Mucosa of descending colon (tissue), 3 donors: Measurements from ENCODE around the gene MS4A18. TPM values are rescaled to one million over a fixed set of nuclear protein-coding genes. Genes with fewer than 3 reads are reported as not detected.

Experiments
- ATAC-seq: fragments of 200-7000 bp; cut with Tn5 transposase; one replicate; pipeline ENCODE4 v1.9.1; 2020; ENCODE audit warnings: mild to moderate bottlenecking, moderate library complexity
- DNase-seq, 3 donors: peaks; one replicate each; pipeline ENCODE4 v3.0.0-alpha.2; 2020
- H3K36me3 ChIP-seq: fragments of 200-600 bp; one replicate; pipeline ENCODE4 v1.8.0; 2021; ENCODE audit warnings: low read depth, mild to moderate bottlenecking
- H3K4me1 ChIP-seq: fragments of 200-600 bp; one replicate; pipeline ENCODE4 v1.8.0; 2021; ENCODE audit warnings: low read depth, mild to moderate bottlenecking
- H3K4me3 ChIP-seq: fragments of 200-600 bp; one replicate; pipeline ENCODE4 v1.8.0; 2021; ENCODE audit warnings: mild to moderate bottlenecking
- H3K9me3 ChIP-seq: fragments of 200-600 bp; one replicate; pipeline ENCODE4 v1.8.0; 2021; ENCODE audit warnings: mild to moderate bottlenecking
- CTCF ChIP-seq: fragments of 200-600 bp; IDR thresholded peaks from one replicate; pipeline ENCODE4 v1.8.0; 2022; ENCODE audit warnings: antibody characterized with exemption, mild to moderate bottlenecking
- intact Hi-C, 2 donors: fragments of 100-400 bp; cut with DNase I in 1 of 2; cut with micrococcal nuclease in 1 of 2; formaldehyde crosslinking; loops; one replicate each; pipeline versions ENCODE4 v1.11.0 to v1.11.1; 2022; cut with DNase I, micrococcal nuclease
- total RNA-seq, 3 donors: library from RNA; stranded (reverse); fragmentation: NEBNext Ultra II Directional in 2 of 3; extraction: Animal tissue kit (Norgen Biotek cat#: 25700) in 2 of 3; gene quantifications; one replicate each; pipeline versions ENCODE4 v1.2.1 to v1.2.4, GENCODE V29; 2021 to 2023
- donor health status: DM: no; HTN: no; CAD: no; lungs with moderate emphysema.
- donor health status: DM: no; HTN: no; CAD: no.
- donor health status: DM: no; HTN: yes; CAD: no.

MS4A18 gene
- total RNA-seq, 3 donors from 2014 or later = not detected

- no peaks in the 10 kb centered on the region for H3K9me3 ChIP-seq
- H3K4me3 ChIP-seq = no peak overlapping the region
- no peak for TF ChIP-seq CTCF
- no peak for ATAC-seq
- no peaks in the 10 kb centered on the region for H3K36me3 ChIP-seq
- DNase-seq = peak in 2 of 3 donors; percentile 9 to 32
- intact Hi-C loops = no loop called here
- no peaks in the 10 kb centered on the region for H3K4me1 ChIP-seq
Observed at GRCh38 chr11:60772666-60773065, 48.1 kb downstream of the MS4A18 start.

- Histone ChIP-seq H3K4me3 (no peak overlapping the region), H3K9me3 (no peaks in the 10 kb centered on the region), H3K36me3 (no peaks in the 10 kb centered on the region), H3K4me1 (no peaks in the 10 kb centered on the region)
- DNase-seq = peak in 2 of 3 donors; percentile 11 to 42
- intact Hi-C loops = no loop called here
- no peak for ATAC-seq
- TF ChIP-seq CTCF = no peak
Observed at GRCh38 chr11:60774726-60775125, 50.2 kb downstream of the MS4A18 start.

DNA sequence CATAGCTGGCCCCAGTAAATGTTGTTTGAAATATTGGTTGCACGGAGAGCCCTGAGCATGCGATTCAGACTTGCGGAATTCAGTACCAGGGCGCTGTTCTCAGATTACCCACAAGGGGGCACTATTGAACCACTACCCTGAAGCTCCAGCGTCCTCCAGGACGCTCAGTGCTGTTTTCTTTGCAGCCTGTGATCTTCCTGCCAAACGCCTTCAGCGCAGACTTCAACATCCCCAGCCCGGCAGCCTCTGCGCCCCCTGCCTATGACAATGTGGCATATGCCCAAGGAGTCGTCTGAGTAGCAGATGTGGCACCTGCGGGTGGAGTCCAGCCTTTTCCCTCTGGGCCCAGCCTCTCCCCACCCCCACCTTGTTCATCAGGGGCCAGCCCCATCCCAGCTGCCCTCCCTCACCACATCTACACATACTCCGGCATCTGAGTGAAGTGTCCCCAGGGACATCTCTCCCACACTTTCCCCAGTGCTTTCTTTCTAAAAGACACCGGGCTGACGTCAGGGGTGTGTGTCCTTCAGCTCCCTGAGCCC lies 51.0 kb downstream of the MS4A18 start:
- H3K36me3 ChIP-seq = no peaks in the 10 kb centered on the region
- intact Hi-C loops = no loop called here
- H3K4me3 ChIP-seq = no peak overlapping the region
- H3K9me3 ChIP-seq = no peaks in the 10 kb centered on the region
- peak; percentile 89 for TF ChIP-seq CTCF
- ATAC-seq (peak; percentile 96), DNase-seq (peak; percentile 61 to 94 (median 71))
- H3K4me1 ChIP-seq = no peaks in the 10 kb centered on the region

DNA sequence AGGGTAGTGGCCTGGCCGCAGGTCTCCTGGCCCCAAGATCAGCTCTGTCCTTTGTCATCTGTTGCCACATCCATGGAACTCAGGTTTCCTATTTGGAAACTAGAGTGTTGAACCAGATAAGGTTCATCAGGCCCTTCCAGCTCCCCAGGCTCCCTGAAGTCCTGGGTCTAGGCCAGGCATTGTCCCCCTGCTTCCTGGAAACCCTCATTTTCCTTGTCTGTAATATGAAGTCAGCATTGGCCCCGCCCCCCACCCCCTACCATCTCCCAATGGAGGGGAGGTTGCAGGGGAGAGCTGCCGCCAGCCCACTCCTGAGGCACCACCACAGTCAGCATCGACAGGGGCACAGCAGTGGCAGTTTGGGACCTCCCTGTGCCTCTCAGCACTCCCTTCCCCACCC lies 51.6 kb downstream of the MS4A18 start:
- Histone ChIP-seq H3K36me3 (no peaks in the 10 kb centered on the region), H3K4me1 (no peaks in the 10 kb centered on the region), H3K4me3 (no peak overlapping the region), H3K9me3 (no peaks in the 10 kb centered on the region)
- DNase-seq = no peak
- intact Hi-C loops = no loop called here
- ATAC-seq = no peak
- TF ChIP-seq CTCF = no peak

DNA sequence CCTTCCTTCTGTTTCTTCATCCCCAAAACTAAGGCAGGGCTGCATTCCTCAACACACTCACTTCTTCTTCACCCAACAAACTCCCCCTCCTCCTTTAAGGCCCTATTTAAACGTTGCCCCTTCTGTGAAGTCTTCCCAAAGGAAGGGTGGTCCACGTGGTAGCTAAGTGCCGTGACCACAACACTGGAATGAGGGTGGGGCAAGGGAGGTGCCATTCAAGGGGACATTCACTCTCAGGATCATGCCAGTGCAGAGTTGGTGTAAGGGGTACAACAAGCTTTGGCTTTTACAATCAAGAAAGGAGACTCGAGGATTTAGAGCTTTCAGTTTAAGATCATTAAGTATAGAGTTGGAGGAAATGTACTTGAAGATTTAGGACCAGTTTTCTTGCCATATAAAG lies 52.6 kb downstream of the MS4A18 start:
- Histone ChIP-seq H3K4me1 (no peaks in the 10 kb centered on the region), H3K36me3 (no peaks in the 10 kb centered on the region), H3K9me3 (no peaks in the 10 kb centered on the region), H3K4me3 (no peak overlapping the region)
- no peak for ATAC-seq
- intact Hi-C loops = no loop called here
- TF ChIP-seq CTCF = no peak
- DNase-seq = no peak

DNA sequence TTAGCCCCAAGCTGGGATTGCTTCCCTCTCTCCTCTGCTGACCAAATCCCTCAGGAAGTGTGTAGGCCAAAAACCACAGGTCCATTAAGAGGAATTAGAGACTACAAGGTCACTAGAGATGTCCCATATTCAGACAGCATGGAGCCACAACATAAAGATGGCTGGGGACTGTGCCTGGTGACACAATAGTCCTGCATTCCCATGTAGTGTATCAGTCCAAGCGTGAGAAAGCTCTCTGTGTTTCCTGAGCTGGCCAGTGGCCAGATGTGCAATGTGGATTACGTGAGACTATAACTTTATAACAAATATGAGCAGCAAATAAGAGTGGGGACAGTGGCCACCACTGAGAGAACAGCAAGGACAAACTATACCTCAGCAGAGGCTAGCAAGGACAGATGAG lies 53.1 kb downstream of the MS4A18 start:
- ATAC-seq = no peak
- H3K4me3 ChIP-seq = no peak overlapping the region
- no peaks in the 10 kb centered on the region for H3K4me1 ChIP-seq
- intact Hi-C loops = no loop called here
- no peak for TF ChIP-seq CTCF
- no peak for DNase-seq
- H3K36me3 ChIP-seq = no peaks in the 10 kb centered on the region
- no peaks in the 10 kb centered on the region for H3K9me3 ChIP-seq
